GM12878 (cell line): ENCODE data around the gene PLS1.

ENCODE experiments used
- CBX5 ChIP-seq: sonication (generic); IDR thresholded peaks from 2 replicates; pipeline ENCODE4 v1.6.1; 2016; ENCODE audit warnings: low read depth, moderate library complexity, mild to moderate bottlenecking, inconsistent platforms
- CHD1 ChIP-seq: IDR thresholded peaks from 2 replicates; pipeline ENCODE4 v1.6.1; 2012; ENCODE audit warnings: low read depth, low read length, improper control_type of control experiment
- EZH2 ChIP-seq: IDR thresholded peaks from 2 replicates; pipeline ENCODE4 v1.6.1; 2012; ENCODE audit warnings: low read depth, mild to moderate bottlenecking, control low read depth, inconsistent platforms, low read length, borderline replicate concordance; ENCODE audit not compliant: control insufficient read depth
- NBN ChIP-seq: fragments of 450-650 bp; IDR thresholded peaks from 2 replicates; pipeline ENCODE4 v1.6.1; 2016
- POLR2A ChIP-seq: IDR thresholded peaks from 2 replicates; pipeline ENCODE4 v1.6.1; 2011; ENCODE audit warnings: low read depth, mild to moderate bottlenecking, low read length
- POLR2AphosphoS2 ChIP-seq: IDR thresholded peaks from 2 replicates; pipeline ENCODE4 v1.6.1; 2011; ENCODE audit warnings: low read depth, mild to moderate bottlenecking, low read length, improper control_type of control experiment, moderate library complexity
- TF ChIP-seq, protein P1 (sequence below), 3 experiments: IDR thresholded peaks in 2 of 3; conservative IDR thresholded peaks in 1 of 3; 2 replicates each; pipeline ENCODE4 v1.5.1; 2011; ENCODE audit warnings: low read depth in 3 of 3, low read length in 3 of 3, mild to moderate bottlenecking in 3 of 3, control low read depth in 2 of 3, moderate library complexity in 2 of 3, inconsistent platforms in 1 of 3, mixed read lengths in 1 of 3; ENCODE audit not compliant: control insufficient read depth in 2 of 3, insufficient read depth in 1 of 3; ENCODE audit errors: extremely low read depth in 1 of 3
- TF ChIP-seq, protein P2 (sequence below): IDR thresholded peaks from 2 replicates; pipeline ENCODE4 v1.6.1; 2011; ENCODE audit warnings: mild to moderate bottlenecking, low read depth, low read length, moderate library complexity; ENCODE audit not compliant: insufficient replicate concordance

DNA sequence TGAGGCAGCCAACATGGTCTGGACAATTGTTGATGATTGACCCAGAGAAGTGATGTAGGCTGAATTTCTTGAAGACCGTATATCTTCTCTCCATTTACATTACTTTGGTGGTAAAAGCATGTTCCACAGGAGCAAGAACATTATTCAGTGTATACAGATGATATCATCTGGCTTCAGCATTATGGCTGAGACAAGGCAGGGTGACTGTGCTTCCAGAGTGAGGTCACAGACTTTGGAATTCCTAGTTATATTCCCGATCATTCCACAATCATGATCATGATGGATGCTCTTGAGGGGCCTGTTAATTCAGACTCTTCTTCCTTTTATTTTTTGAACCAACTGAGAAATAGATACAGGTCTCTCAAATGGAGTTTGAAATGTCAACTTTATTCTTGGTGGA lies 19.0 kb downstream of the PLS1 start:
- TF ChIP-seq CHD1 = no peak
- no peak for TF ChIP-seq NBN
- no peak for TF ChIP-seq EZH2
- TF ChIP-seq, protein P1, sequence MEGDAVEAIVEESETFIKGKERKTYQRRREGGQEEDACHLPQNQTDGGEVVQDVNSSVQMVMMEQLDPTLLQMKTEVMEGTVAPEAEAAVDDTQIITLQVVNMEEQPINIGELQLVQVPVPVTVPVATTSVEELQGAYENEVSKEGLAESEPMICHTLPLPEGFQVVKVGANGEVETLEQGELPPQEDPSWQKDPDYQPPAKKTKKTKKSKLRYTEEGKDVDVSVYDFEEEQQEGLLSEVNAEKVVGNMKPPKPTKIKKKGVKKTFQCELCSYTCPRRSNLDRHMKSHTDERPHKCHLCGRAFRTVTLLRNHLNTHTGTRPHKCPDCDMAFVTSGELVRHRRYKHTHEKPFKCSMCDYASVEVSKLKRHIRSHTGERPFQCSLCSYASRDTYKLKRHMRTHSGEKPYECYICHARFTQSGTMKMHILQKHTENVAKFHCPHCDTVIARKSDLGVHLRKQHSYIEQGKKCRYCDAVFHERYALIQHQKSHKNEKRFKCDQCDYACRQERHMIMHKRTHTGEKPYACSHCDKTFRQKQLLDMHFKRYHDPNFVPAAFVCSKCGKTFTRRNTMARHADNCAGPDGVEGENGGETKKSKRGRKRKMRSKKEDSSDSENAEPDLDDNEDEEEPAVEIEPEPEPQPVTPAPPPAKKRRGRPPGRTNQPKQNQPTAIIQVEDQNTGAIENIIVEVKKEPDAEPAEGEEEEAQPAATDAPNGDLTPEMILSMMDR (IDR thresholded peaks at IDR 0.05 in 2 of 3, conservative IDR thresholded peaks at IDR 0.05 in 1 of 3; ENCODE audit: control insufficient read depth in 2 of 3, extremely low read depth in 1 of 3, insufficient read depth in 1 of 3, low read depth in 3 of 3, low read length in 3 of 3) = no peak
- no peak for TF ChIP-seq CBX5
- no peak for TF ChIP-seq POLR2A
- TF ChIP-seq, protein P2, sequence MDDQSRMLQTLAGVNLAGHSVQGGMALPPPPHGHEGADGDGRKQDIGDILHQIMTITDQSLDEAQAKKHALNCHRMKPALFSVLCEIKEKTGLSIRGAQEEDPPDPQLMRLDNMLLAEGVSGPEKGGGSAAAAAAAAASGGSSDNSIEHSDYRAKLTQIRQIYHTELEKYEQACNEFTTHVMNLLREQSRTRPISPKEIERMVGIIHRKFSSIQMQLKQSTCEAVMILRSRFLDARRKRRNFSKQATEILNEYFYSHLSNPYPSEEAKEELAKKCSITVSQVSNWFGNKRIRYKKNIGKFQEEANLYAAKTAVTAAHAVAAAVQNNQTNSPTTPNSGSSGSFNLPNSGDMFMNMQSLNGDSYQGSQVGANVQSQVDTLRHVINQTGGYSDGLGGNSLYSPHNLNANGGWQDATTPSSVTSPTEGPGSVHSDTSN = no peak
- no peak for TF ChIP-seq POLR2AphosphoS2
